HG03520 (cell line): ENCODE measurements around the gene HELZ2.

Experiments used
- ATAC-seq: cut with Tn5 transposase; IDR thresholded peaks from one replicate; pipeline ENCODE4 v1.9.1; 2021; ENCODE audit warnings: mild to moderate bottlenecking, moderate library complexity; ENCODE audit not compliant: unreplicated experiment

HELZ2 gene

GRCh38 chr20:63598479-63599395 is 24.7 kb upstream of the HELZ2 start:
- no peak for ATAC-seq

GRCh38 chr20:63597651-63598478 is 23.8 kb upstream of the HELZ2 start:
- no peak for ATAC-seq

GRCh38 chr20:63596423-63596822 is 22.4 kb upstream of the HELZ2 start:
- ATAC-seq = no peak

- no peak for ATAC-seq
These were observed 21.5 kb upstream of the HELZ2 start for GRCh38 chr20:63595416-63596127.

GRCh38 chr20:63594043-63594561 is 20.1 kb upstream of the HELZ2 start:
- ATAC-seq = no peak

- no peak for ATAC-seq
These were observed 18.6 kb upstream of the HELZ2 start for GRCh38 chr20:63592661-63593060.

GRCh38 chr20:63591786-63592355 is 17.8 kb upstream of the HELZ2 start:
- no peak for ATAC-seq

- ATAC-seq = no peak
These were observed 17.1 kb upstream of the HELZ2 start for GRCh38 chr20:63591147-63591533.

GRCh38 chr20:63590218-63591146 is 16.4 kb upstream of the HELZ2 start:
- ATAC-seq = no peak

GRCh38 chr20:63589261-63590217 is 15.5 kb upstream of the HELZ2 start:
- ATAC-seq = no peak

GRCh38 chr20:63588641-63589041 is 14.6 kb upstream of the HELZ2 start:
- no peak for ATAC-seq

GRCh38 chr20:63587776-63588591 is 13.9 kb upstream of the HELZ2 start:
- no peak for ATAC-seq

GRCh38 chr20:63587256-63587655 is 13.2 kb upstream of the HELZ2 start:
- no peak for ATAC-seq

GRCh38 chr20:63586797-63587196 is 12.8 kb upstream of the HELZ2 start:
- ATAC-seq = no peak

GRCh38 chr20:63585616-63586565 is 11.9 kb upstream of the HELZ2 start:
- no peak for ATAC-seq

GRCh38 chr20:63582382-63583063 is 8.5 kb upstream of the HELZ2 start:
- no peak for ATAC-seq
